Fibroblast of lung (primary cell): ENCODE data around the gene TBC1D14. TPM values are rescaled to one million over a fixed set of nuclear protein-coding genes. Genes with fewer than 3 reads are reported as not detected.

Experiments used
- DNase-seq, 2 donors: peaks; one replicate each; pipeline versions ENCODE4 v3.0.0 to v3.0.0-alpha.2; 2010; ENCODE audit warnings: low read depth in 2 of 2
- H2AFZ ChIP-seq: 2 replicates; pipeline ENCODE4 v1.5.1; 2012; ENCODE audit warnings: low read length, control low read depth, inconsistent platforms
- H3K27ac ChIP-seq: 2 replicates; pipeline ENCODE4 v1.5.1; 2011; ENCODE audit warnings: low read length, control low read depth; ENCODE audit not compliant: insufficient read depth
- H3K27me3 ChIP-seq: 2 replicates; pipeline ENCODE4 v1.5.1; 2011; ENCODE audit warnings: mild to moderate bottlenecking, low read length; ENCODE audit not compliant: control insufficient read depth, insufficient read depth
- H3K36me3 ChIP-seq: 2 replicates; pipeline ENCODE4 v1.5.1; 2011; ENCODE audit warnings: low read length; ENCODE audit not compliant: control insufficient read depth, insufficient read depth
- H3K4me1 ChIP-seq: 2 replicates; pipeline ENCODE4 v1.5.1; 2011; ENCODE audit warnings: low read length; ENCODE audit not compliant: control insufficient read depth, insufficient read depth; ENCODE audit errors: extremely low read depth
- H3K4me2 ChIP-seq: 2 replicates; pipeline ENCODE4 v1.5.1; 2011; ENCODE audit warnings: low read length, control low read depth; ENCODE audit not compliant: insufficient read depth; ENCODE audit errors: extremely low read depth
- H3K4me3 ChIP-seq, 4 experiments: fragments of 200-600 bp in 1 of 4; sonication (generic) in 1 of 4; replicated peaks in 1 of 4; 2 replicates each; pipeline ENCODE4 v1.5.1; 2011 to 2016; ENCODE audit warnings: low read length in 4 of 4, low read depth in 3 of 4, mild to moderate bottlenecking in 3 of 4, control low read depth in 2 of 4, inconsistent platforms in 1 of 4, mixed read lengths in 1 of 4; ENCODE audit not compliant: insufficient read depth in 1 of 4; ENCODE audit errors: control extremely low read depth in 1 of 4
- H3K79me2 ChIP-seq: 2 replicates; pipeline ENCODE4 v1.5.1; 2012; ENCODE audit warnings: mild to moderate bottlenecking, low read length, inconsistent platforms; ENCODE audit not compliant: control insufficient read depth, insufficient read depth
- H3K9ac ChIP-seq: 2 replicates; pipeline ENCODE4 v1.5.1; 2011; ENCODE audit warnings: mild to moderate bottlenecking, low read length, control low read depth; ENCODE audit not compliant: insufficient read depth
- H3K9me3 ChIP-seq: 2 replicates; pipeline ENCODE4 v1.5.1; 2012; ENCODE audit warnings: low read depth, low read length; ENCODE audit not compliant: control insufficient read depth, insufficient read depth
- H4K20me1 ChIP-seq: 2 replicates; pipeline ENCODE4 v1.5.1; 2011; ENCODE audit warnings: low read length; ENCODE audit not compliant: control insufficient read depth, insufficient read depth; ENCODE audit errors: extremely low read depth
- CTCF ChIP-seq, 2 donors: IDR thresholded peaks in 1 of 2; conservative IDR thresholded peaks in 1 of 2; 1 replicate in 1 of 2; 2 replicates in 1 of 2; pipeline ENCODE4 v1.5.1; 2011 to 2012; ENCODE audit warnings: low read length in 2 of 2, control low read depth in 1 of 2, inconsistent platforms in 1 of 2, low read depth in 1 of 2, mild to moderate bottlenecking in 1 of 2
- EZH2 ChIP-seq: IDR thresholded peaks from 2 replicates; pipeline ENCODE4 v1.5.1; 2012; ENCODE audit warnings: low read length, control low read depth, mild to moderate bottlenecking; ENCODE audit errors: missing control alignments
- polyA plus RNA-seq, 2 donors: library from polyadenylated mRNA; depleted of rRNA in 1 of 2; stranded (reverse) in 1 of 2; unstranded in 1 of 2; fragments of >200 nt; gene quantifications; 2 replicates each; pipeline ENCODE4 v1.2.1, GENCODE V29; 2011 to 2012; ENCODE audit warnings: missing spikeins in 1 of 2
- total RNA-seq: library from RNA; depleted of rRNA; stranded (reverse); fragments of >200 nt; gene quantifications from 2 replicates; pipeline ENCODE4 v1.2.1, GENCODE V29; 2014

The TBC1D14 gene
- total and polyA plus RNA-seq, 2 donors (not counting 1 experiment from before 2014, with no cell fraction given), result 26.9 to 37.7 TPM

DNA sequence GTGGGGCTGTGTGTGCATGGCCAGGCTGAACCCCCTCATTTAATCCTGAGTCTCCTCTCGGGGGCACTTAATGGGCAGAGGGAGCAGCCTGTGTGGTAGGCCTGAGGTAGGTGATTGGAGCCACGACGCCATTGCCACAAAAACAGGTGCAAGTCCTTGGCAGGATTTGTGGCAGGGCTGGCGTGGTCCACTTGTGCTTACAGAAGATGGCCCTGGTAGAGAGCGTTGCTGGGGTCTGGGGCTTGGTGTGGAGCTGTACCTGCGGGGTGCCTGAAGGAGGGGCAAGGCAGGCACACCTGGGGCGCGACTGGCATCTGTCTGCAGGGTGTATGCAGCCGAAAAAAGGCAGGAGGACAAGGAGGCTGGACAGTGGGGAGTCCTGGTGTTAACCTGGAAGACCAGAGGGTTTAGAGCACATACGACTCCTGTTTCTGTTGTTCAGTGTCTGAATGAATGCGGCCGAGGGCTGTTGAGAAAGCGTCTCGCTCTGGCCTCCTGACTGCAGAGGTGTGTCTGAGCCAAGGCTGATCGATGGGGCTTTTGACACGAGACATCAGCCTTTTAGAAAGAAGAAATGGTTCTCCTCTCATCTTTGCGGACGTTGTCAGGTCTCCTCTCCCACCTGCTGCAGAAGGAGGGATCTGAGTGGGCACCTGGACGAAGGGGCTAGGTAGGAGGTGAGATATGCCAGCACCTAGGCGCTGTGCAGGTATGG lies 52.0 kb downstream of the TBC1D14 start:
- H3K4me3 ChIP-seq, result no peak overlapping the region
- H3K79me2 ChIP-seq, result no peaks in the 10 kb centered on the region
- no peak overlapping the region for H3K4me2 ChIP-seq
- no peak overlapping the region for H3K27ac ChIP-seq
- H2AFZ ChIP-seq, result no peak overlapping the region
- no peaks in the 10 kb centered on the region for H3K27me3 ChIP-seq
- TF ChIP-seq CTCF (conservative IDR thresholded peaks at IDR 0.05 in 1 of 2, IDR thresholded peaks at IDR 0.05 in 1 of 2; ENCODE audit: low read depth in 1 of 2, low read length in 2 of 2) (no peak), EZH2 (no peak)
- DNase-seq, result no peak
- H3K36me3 ChIP-seq, result no peaks in the 10 kb centered on the region
- no peaks in the 10 kb centered on the region for H4K20me1 ChIP-seq
- H3K4me1 ChIP-seq, result peaks cover 5% of the 10 kb centered on the region
- H3K9ac ChIP-seq, result no peak overlapping the region
- no peaks in the 10 kb centered on the region for H3K9me3 ChIP-seq

GRCh38 chr4:6962211-6963041 lies 52.8 kb downstream of the TBC1D14 start:
- H3K4me2 ChIP-seq, result no peak overlapping the region
- H3K27me3 ChIP-seq, result no peaks in the 10 kb centered on the region
- H3K9ac ChIP-seq, result no peak overlapping the region
- H3K36me3 ChIP-seq, result no peaks in the 10 kb centered on the region
- H4K20me1 ChIP-seq, result no peaks in the 10 kb centered on the region
- TF ChIP-seq CTCF (conservative IDR thresholded peaks at IDR 0.05 in 1 of 2, IDR thresholded peaks at IDR 0.05 in 1 of 2; ENCODE audit: low read depth in 1 of 2, low read length in 2 of 2) (no peak), EZH2 (no peak)
- no peak overlapping the region for H2AFZ ChIP-seq
- H3K4me3 ChIP-seq, result no peak overlapping the region
- H3K4me1 ChIP-seq, result peaks cover 5% of the 10 kb centered on the region
- H3K79me2 ChIP-seq, result no peaks in the 10 kb centered on the region
- no peak overlapping the region for H3K27ac ChIP-seq
- DNase-seq, result no peak
- H3K9me3 ChIP-seq, result no peaks in the 10 kb centered on the region

- H3K36me3 ChIP-seq, result no peaks in the 10 kb centered on the region
- TF ChIP-seq CTCF (conservative IDR thresholded peaks at IDR 0.05 in 1 of 2, IDR thresholded peaks at IDR 0.05 in 1 of 2; ENCODE audit: low read depth in 1 of 2, low read length in 2 of 2) (no peak), EZH2 (no peak)
- no peaks in the 10 kb centered on the region for H3K79me2 ChIP-seq
- H3K27ac ChIP-seq, result no peak overlapping the region
- DNase-seq, result peak; percentile 23 to 35
- no peaks in the 10 kb centered on the region for H3K9me3 ChIP-seq
- H2AFZ ChIP-seq, result no peak overlapping the region
- H3K4me1 ChIP-seq, result peaks cover 5% of the 10 kb centered on the region
- no peak overlapping the region for H3K9ac ChIP-seq
- H3K4me2 ChIP-seq, result no peak overlapping the region
- no peak overlapping the region for H3K4me3 ChIP-seq
- no peaks in the 10 kb centered on the region for H4K20me1 ChIP-seq
- H3K27me3 ChIP-seq, result no peaks in the 10 kb centered on the region
These were observed 53.5 kb downstream of the TBC1D14 start for GRCh38 chr4:6963139-6963611.
